ENCODE data around the gene BNIP3.

GRCh38 chr10:131979821-131980270 is 1.9 kb downstream of the BNIP3 start:
- TF ChIP-seq POLR2A (IDR thresholded peaks at IDR 0.05; ENCODE audit: low read length) (no peak), GATA1 (IDR thresholded peaks at IDR 0.05; ENCODE audit: low read depth, low read length) (no peak)
